GM18858 (cell line): ENCODE measurements around the gene PCSK5.

Source experiments
- ATAC-seq: cut with Tn5 transposase; IDR thresholded peaks from one replicate; pipeline ENCODE4 v1.9.1; 2021; ENCODE audit not compliant: unreplicated experiment

PCSK5 gene

GRCh38 chr9:76373784-76374474 lies 483.5 kb downstream of the PCSK5 start:
- no peak for ATAC-seq

GRCh38 chr9:76374783-76375559 lies 484.5 kb downstream of the PCSK5 start:
- ATAC-seq = no peak

- no peak for ATAC-seq
Observed at GRCh38 chr9:76377791-76378190, 487.3 kb downstream of the PCSK5 start.

- ATAC-seq = no peak
Observed at GRCh38 chr9:76378367-76379073, 488.0 kb downstream of the PCSK5 start.

- no peak for ATAC-seq
Observed at GRCh38 chr9:76379494-76379893, 489.0 kb downstream of the PCSK5 start.

- no peak for ATAC-seq
Observed at GRCh38 chr9:76390656-76391055, 500.2 kb downstream of the PCSK5 start.

- ATAC-seq = peak; percentile 57
Observed at GRCh38 chr9:76394195-76394959, 503.9 kb downstream of the PCSK5 start, which contains the start of gene RFK. RFK (minus strand) TSS chr9:76394426; CDS start chr9:76394171, 255 bp downstream.

GRCh38 chr9:76394960-76395252 lies 504.4 kb downstream of the PCSK5 start:
- ATAC-seq = peak; percentile 46

GRCh38 chr9:76395381-76395780 lies 504.9 kb downstream of the PCSK5 start:
- no peak for ATAC-seq

GRCh38 chr9:76396144-76396543 lies 505.7 kb downstream of the PCSK5 start:
- ATAC-seq = no peak

- no peak for ATAC-seq
Observed at GRCh38 chr9:76396597-76396996, 506.1 kb downstream of the PCSK5 start.

GRCh38 chr9:76399856-76400255 lies 509.4 kb downstream of the PCSK5 start:
- no peak for ATAC-seq

GRCh38 chr9:76400534-76401096 lies 510.1 kb downstream of the PCSK5 start:
- ATAC-seq = no peak

GRCh38 chr9:76401176-76401575 lies 510.7 kb downstream of the PCSK5 start:
- ATAC-seq = no peak

- no peak for ATAC-seq
Observed at GRCh38 chr9:76401580-76402354, 511.3 kb downstream of the PCSK5 start.

GRCh38 chr9:76403352-76403751 lies 512.9 kb downstream of the PCSK5 start:
- peak; percentile 96 for ATAC-seq

GRCh38 chr9:76404401-76404800 lies 513.9 kb downstream of the PCSK5 start:
- ATAC-seq = no peak

GRCh38 chr9:76405340-76405739 lies 514.9 kb downstream of the PCSK5 start:
- ATAC-seq = no peak

GRCh38 chr9:76405868-76406267 lies 515.4 kb downstream of the PCSK5 start:
- no peak for ATAC-seq
